ENCODE data around the gene IRF4.

- TF ChIP-seq EZH2 (optimal IDR thresholded peaks at IDR 0.05; ENCODE audit: low read depth, low read length) (no peak), CTCF (IDR thresholded peaks at IDR 0.05; ENCODE audit: low read length) (no peak)
Measured at GRCh38 chr6:341914-342831, 49.4 kb upstream of the IRF4 start.

All from MM.1S (cell line).